Neuron (in vitro differentiated cells): ENCODE measurements around the gene TNIK.
"Not testable (repeated sequence)": the region's sequence is repeated elsewhere in the genome, so short reads cannot be mapped to it uniquely, and the experiment has no call there.

Source experiments
- H2AFZ ChIP-seq: one replicate; pipeline ENCODE4 v1.6.1; 2013; ENCODE audit warnings: low read depth, mild to moderate bottlenecking, inconsistent platforms, low read length, moderate library complexity
- H3K27me3 ChIP-seq: one replicate; pipeline ENCODE4 v1.6.1; 2013; ENCODE audit warnings: low read length; ENCODE audit not compliant: insufficient read depth
- H3K36me3 ChIP-seq: one replicate; pipeline ENCODE4 v1.6.1; 2013; ENCODE audit warnings: low read length; ENCODE audit not compliant: insufficient read depth
- H3K4me1 ChIP-seq: one replicate; pipeline ENCODE4 v1.6.1; 2013; ENCODE audit warnings: low read length; ENCODE audit not compliant: insufficient read depth
- H3K4me3 ChIP-seq: 2 replicates; pipeline ENCODE4 v1.5.1; 2013; ENCODE audit warnings: mild to moderate bottlenecking, low read length, moderate library complexity
- H3K9me3 ChIP-seq: one replicate; pipeline ENCODE4 v1.6.1; 2013; ENCODE audit warnings: low read length

TNIK gene

GRCh38 chr3:171135549-171135948 is 324.7 kb downstream of the TNIK start:
- H2AFZ ChIP-seq, result no peak overlapping the region
- no peaks in the 10 kb centered on the region for H3K4me1 ChIP-seq
- H3K9me3 ChIP-seq, result no peaks in the 10 kb centered on the region
- no peaks in the 10 kb centered on the region for H3K27me3 ChIP-seq
- peaks cover 18% of the 10 kb centered on the region for H3K36me3 ChIP-seq
- H3K4me3 ChIP-seq, result no peak overlapping the region

GRCh38 chr3:171133796-171134569 is 326.2 kb downstream of the TNIK start:
- Histone ChIP-seq H3K27me3 (no peaks in the 10 kb centered on the region), H3K36me3 (peaks cover 15% of the 10 kb centered on the region), H3K4me3 (no peak overlapping the region), H2AFZ (no peak overlapping the region), H3K4me1 (no peaks in the 10 kb centered on the region), H3K9me3 (no peaks in the 10 kb centered on the region)

- Histone ChIP-seq H3K36me3 (peaks cover 15% of the 10 kb centered on the region), H3K27me3 (no peaks in the 10 kb centered on the region), H3K4me1 (no peaks in the 10 kb centered on the region), H3K9me3 (no peaks in the 10 kb centered on the region), H2AFZ (no peak overlapping the region), H3K4me3 (no peak overlapping the region)
Observed at GRCh38 chr3:171133337-171133736, 326.9 kb downstream of the TNIK start.

- Histone ChIP-seq H3K36me3 (peaks cover 15% of the 10 kb centered on the region), H3K4me3 (no peak overlapping the region), H2AFZ (no peak overlapping the region), H3K27me3 (no peaks in the 10 kb centered on the region), H3K4me1 (no peaks in the 10 kb centered on the region), H3K9me3 (no peaks in the 10 kb centered on the region)
Observed at GRCh38 chr3:171132873-171133272, 327.3 kb downstream of the TNIK start.

GRCh38 chr3:171129827-171130226 is 330.4 kb downstream of the TNIK start:
- no peaks in the 10 kb centered on the region for H3K4me1 ChIP-seq
- H3K9me3 ChIP-seq, result no peaks in the 10 kb centered on the region
- peaks cover 12% of the 10 kb centered on the region for H3K36me3 ChIP-seq
- H2AFZ ChIP-seq, result no peak overlapping the region
- H3K4me3 ChIP-seq, result no peak overlapping the region
- no peaks in the 10 kb centered on the region for H3K27me3 ChIP-seq

GRCh38 chr3:171127611-171128010 is 332.6 kb downstream of the TNIK start:
- H3K4me1 ChIP-seq, result no peaks in the 10 kb centered on the region
- no peak overlapping the region for H2AFZ ChIP-seq
- H3K9me3 ChIP-seq, result no peaks in the 10 kb centered on the region
- no peaks in the 10 kb centered on the region for H3K27me3 ChIP-seq
- peaks cover 22% of the 10 kb centered on the region for H3K36me3 ChIP-seq
- no peak overlapping the region for H3K4me3 ChIP-seq

GRCh38 chr3:171126478-171127209 is 333.6 kb downstream of the TNIK start:
- Histone ChIP-seq H2AFZ (no peak overlapping the region), H3K4me1 (no peaks in the 10 kb centered on the region), H3K36me3 (peaks cover 22% of the 10 kb centered on the region), H3K9me3 (no peaks in the 10 kb centered on the region), H3K4me3 (no peak overlapping the region), H3K27me3 (no peaks in the 10 kb centered on the region)

- H3K36me3 ChIP-seq, result peaks cover 23% of the 10 kb centered on the region
Observed at GRCh38 chr3:171125010-171125409, 335.2 kb downstream of the TNIK start.

GRCh38 chr3:171123915-171124314 is 336.3 kb downstream of the TNIK start:
- Histone ChIP-seq H3K9me3 (no peaks in the 10 kb centered on the region), H3K4me3 (no peak overlapping the region), H3K36me3 (peaks cover 26% of the 10 kb centered on the region), H3K4me1 (no peaks in the 10 kb centered on the region), H3K27me3 (no peaks in the 10 kb centered on the region), H2AFZ (no peak overlapping the region)

More at GRCh38 chr3:171125010-171125409, 335.2 kb downstream of the TNIK start:
- H3K4me1 ChIP-seq, result no peaks in the 10 kb centered on the region
- no peaks in the 10 kb centered on the region for H3K9me3 ChIP-seq
- no peak overlapping the region for H3K4me3 ChIP-seq
- no peaks in the 10 kb centered on the region for H3K27me3 ChIP-seq
- H2AFZ ChIP-seq, result no peak overlapping the region

- no peak overlapping the region for H3K4me3 ChIP-seq
- no peaks in the 10 kb centered on the region for H3K9me3 ChIP-seq
- H2AFZ ChIP-seq, result no peak overlapping the region
- H3K36me3 ChIP-seq, result peaks cover 26% of the 10 kb centered on the region
- no peaks in the 10 kb centered on the region for H3K27me3 ChIP-seq
- H3K4me1 ChIP-seq, result no peaks in the 10 kb centered on the region
Observed at GRCh38 chr3:171122861-171123260, 337.3 kb downstream of the TNIK start.

GRCh38 chr3:171122240-171122639 is 338.0 kb downstream of the TNIK start:
- Histone ChIP-seq H3K9me3 (no peaks in the 10 kb centered on the region), H3K27me3 (no peaks in the 10 kb centered on the region), H3K4me1 (no peaks in the 10 kb centered on the region), H3K36me3 (peaks cover 26% of the 10 kb centered on the region), H3K4me3 (no peak overlapping the region), H2AFZ (no peak overlapping the region)

- Histone ChIP-seq H3K36me3 (peaks cover 26% of the 10 kb centered on the region), H3K4me3 (no peak overlapping the region), H3K4me1 (no peaks in the 10 kb centered on the region), H2AFZ (no peak overlapping the region), H3K27me3 (no peaks in the 10 kb centered on the region), H3K9me3 (no peaks in the 10 kb centered on the region)
Observed at GRCh38 chr3:171121801-171122200, 338.4 kb downstream of the TNIK start.

- H2AFZ ChIP-seq, H3K27me3 ChIP-seq, H3K4me3 ChIP-seq, H3K9me3 ChIP-seq, H3K4me1 ChIP-seq: not testable (repeated sequence)
- peaks cover 14% of the 10 kb centered on the region for H3K36me3 ChIP-seq
Observed at GRCh38 chr3:171119402-171119801, 340.8 kb downstream of the TNIK start.
